Osteocyte (in vitro differentiated cells): Measurements from ENCODE around the gene CCDC91. TPM values are rescaled to one million over a fixed set of nuclear protein-coding genes. Genes with fewer than 3 reads are reported as not detected.
A peak's percentile ranks its signal among the peaks of the same experiment; 100 is the strongest.

ENCODE experiments used
- DNase-seq: peaks from one replicate; pipeline ENCODE4 v3.0.0; 2021; ENCODE audit warnings: mixed read lengths; ENCODE audit not compliant: unreplicated experiment; ENCODE audit errors: extremely low spot score
- H3K27ac Mint-ChIP-seq: one replicate; pipeline ENCODE4 v1.8.0; 2021; ENCODE audit warnings: mild to moderate bottlenecking, mixed read lengths; ENCODE audit not compliant: unreplicated experiment
- H3K27me3 Mint-ChIP-seq: one replicate; pipeline ENCODE4 v1.8.0; 2021; ENCODE audit warnings: mixed read lengths; ENCODE audit not compliant: unreplicated experiment
- H3K36me3 Mint-ChIP-seq: one replicate; pipeline ENCODE4 v1.8.0; 2021; ENCODE audit warnings: mixed read lengths; ENCODE audit not compliant: unreplicated experiment
- H3K4me1 Mint-ChIP-seq: one replicate; pipeline ENCODE4 v1.8.0; 2021; ENCODE audit warnings: mixed read lengths; ENCODE audit not compliant: unreplicated experiment
- H3K4me3 Mint-ChIP-seq: one replicate; pipeline ENCODE4 v1.8.0; 2021; ENCODE audit warnings: mild to moderate bottlenecking, moderate library complexity, mixed read lengths; ENCODE audit not compliant: unreplicated experiment
- H3K9me3 Mint-ChIP-seq: one replicate; pipeline ENCODE4 v1.8.0; 2021; ENCODE audit warnings: mixed read lengths; ENCODE audit not compliant: unreplicated experiment
- total RNA-seq: library from RNA; stranded (reverse); gene quantifications from 2 replicates; pipeline ENCODE4 v1.2.1, GENCODE V29; 2021
- TF ChIP-seq, protein P1 (sequence below): fragments of 200-600 bp; sonication (generic); IDR thresholded peaks from 2 replicates; pipeline ENCODE4 v1.5.0; 2021; ENCODE audit warnings: antibody characterized with exemption, mild to moderate bottlenecking, moderate library complexity

Gene CCDC91
- total RNA-seq, 1 donor from 2014 or later, result 17.5 TPM

DNA sequence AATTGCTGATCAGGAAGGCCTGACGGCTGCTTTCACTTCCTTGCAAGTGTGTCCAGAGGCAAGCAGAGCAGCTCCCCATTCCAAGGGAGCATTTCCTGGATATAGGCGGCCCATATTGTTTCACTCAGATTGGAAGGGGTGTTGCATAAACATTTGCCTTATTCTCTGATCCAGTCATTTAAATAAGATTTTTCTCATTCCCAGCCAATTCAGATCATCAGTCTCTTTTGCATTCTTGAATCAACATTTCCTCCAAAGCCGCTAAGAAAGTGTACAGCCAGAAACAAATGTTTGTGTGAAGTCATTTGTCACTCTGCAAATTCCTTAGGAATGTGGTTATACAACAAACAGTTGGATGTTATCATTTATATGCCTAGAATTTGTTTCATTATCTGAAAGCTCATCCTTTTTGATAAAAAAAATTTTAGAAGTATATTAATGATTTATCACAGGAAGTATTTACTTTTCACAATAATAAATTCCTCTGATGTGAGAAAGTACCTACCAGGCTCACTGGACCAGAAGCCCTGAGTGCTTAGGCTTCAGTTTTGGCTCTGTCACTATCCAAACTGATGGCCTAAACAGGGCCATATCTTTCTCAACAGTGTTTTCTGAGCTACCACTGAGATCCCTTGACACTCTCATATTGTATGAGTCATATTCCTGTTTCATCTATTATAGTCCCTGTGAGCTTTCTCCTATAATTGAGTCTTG, 379.6 kb downstream of the CCDC91 start:
- H3K4me1 Mint-ChIP-seq, result peaks cover 27% of the 10 kb centered on the region
- TF ChIP-seq, protein P1, sequence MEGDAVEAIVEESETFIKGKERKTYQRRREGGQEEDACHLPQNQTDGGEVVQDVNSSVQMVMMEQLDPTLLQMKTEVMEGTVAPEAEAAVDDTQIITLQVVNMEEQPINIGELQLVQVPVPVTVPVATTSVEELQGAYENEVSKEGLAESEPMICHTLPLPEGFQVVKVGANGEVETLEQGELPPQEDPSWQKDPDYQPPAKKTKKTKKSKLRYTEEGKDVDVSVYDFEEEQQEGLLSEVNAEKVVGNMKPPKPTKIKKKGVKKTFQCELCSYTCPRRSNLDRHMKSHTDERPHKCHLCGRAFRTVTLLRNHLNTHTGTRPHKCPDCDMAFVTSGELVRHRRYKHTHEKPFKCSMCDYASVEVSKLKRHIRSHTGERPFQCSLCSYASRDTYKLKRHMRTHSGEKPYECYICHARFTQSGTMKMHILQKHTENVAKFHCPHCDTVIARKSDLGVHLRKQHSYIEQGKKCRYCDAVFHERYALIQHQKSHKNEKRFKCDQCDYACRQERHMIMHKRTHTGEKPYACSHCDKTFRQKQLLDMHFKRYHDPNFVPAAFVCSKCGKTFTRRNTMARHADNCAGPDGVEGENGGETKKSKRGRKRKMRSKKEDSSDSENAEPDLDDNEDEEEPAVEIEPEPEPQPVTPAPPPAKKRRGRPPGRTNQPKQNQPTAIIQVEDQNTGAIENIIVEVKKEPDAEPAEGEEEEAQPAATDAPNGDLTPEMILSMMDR, result no peak
- no peak for DNase-seq
- H3K36me3 Mint-ChIP-seq, result peaks cover 3% of the 10 kb centered on the region
- H3K9me3 Mint-ChIP-seq, result peaks cover 3% of the 10 kb centered on the region
- H3K4me3 Mint-ChIP-seq, result no peak overlapping the region
- H3K27me3 Mint-ChIP-seq, result no peaks in the 10 kb centered on the region
- H3K27ac Mint-ChIP-seq, result peak overlapping the region; percentile 1

DNA sequence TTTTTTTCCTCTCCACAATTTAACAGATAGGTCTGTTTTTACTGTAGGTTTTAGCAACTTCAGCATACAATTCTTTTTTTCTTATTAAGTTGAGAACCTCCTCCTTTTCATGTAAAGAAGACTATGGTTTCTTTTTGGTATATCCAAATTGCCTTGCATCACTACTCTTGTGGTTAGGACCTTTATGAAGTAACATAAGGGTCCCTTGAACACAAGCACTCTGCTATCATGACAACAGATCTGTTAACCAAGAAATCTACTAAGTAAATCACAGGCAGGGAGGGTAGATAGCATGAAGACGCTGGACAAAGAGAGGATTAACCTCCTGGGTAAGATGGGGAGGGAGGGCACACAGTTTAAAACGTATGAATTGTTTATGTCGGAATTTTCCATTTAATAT, 380.6 kb downstream of the CCDC91 start:
- H3K4me3 Mint-ChIP-seq, result no peak overlapping the region
- TF ChIP-seq, protein P1, result no peak
- H3K27ac Mint-ChIP-seq, result no peak overlapping the region
- DNase-seq, result no peak
- H3K9me3 Mint-ChIP-seq, result peaks cover 3% of the 10 kb centered on the region
- peaks cover 3% of the 10 kb centered on the region for H3K36me3 Mint-ChIP-seq
- H3K27me3 Mint-ChIP-seq, result no peaks in the 10 kb centered on the region
- H3K4me1 Mint-ChIP-seq, result peaks cover 27% of the 10 kb centered on the region

DNA sequence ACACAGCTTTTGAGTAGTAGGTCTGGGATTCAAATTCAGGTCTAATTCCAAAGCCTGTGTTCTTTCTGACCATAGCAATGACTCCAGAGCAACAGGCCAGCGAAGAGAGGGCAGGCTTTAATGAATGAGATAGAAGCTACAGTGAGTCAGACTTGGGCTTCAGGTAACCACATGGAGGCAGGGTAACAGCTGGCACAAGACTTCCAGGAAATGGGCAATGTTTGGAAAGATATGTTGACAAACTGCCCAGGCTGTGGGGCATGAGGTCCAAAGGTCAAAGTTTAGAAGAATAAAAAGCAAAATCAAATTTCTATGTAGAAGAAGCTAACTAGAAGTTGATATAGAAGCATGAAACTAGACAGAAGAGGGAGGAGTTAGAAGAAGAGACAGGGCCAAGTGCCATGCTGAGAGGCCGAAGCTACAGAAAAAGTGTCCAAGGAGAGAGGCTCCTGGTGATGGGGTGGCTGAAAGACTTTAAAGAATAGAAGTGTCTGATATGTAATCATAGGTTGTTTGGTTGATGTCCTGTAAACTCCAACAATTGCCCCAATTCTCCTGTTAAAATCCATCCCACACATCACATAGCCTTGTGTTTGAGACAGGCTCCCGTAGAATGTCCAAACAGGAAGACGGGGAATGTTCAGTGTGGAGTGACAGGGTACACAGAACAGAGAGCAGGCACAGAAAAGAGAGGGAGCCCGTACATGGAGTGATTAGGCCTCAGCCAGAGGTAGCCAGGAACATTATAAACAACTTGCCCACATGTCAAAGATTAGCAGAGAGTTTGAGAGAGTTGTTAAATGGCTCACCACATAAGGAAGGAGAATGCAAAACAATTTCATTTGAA, 384.7 kb downstream of the CCDC91 start:
- Mint-ChIP-seq H3K27me3 (no peaks in the 10 kb centered on the region), H3K4me1 (peaks cover 20% of the 10 kb centered on the region), H3K36me3 (no peaks in the 10 kb centered on the region), H3K4me3 (no peak overlapping the region), H3K27ac (no peak overlapping the region), H3K9me3 (no peaks in the 10 kb centered on the region)
- TF ChIP-seq, protein P1, result no peak
- DNase-seq, result no peak

DNA sequence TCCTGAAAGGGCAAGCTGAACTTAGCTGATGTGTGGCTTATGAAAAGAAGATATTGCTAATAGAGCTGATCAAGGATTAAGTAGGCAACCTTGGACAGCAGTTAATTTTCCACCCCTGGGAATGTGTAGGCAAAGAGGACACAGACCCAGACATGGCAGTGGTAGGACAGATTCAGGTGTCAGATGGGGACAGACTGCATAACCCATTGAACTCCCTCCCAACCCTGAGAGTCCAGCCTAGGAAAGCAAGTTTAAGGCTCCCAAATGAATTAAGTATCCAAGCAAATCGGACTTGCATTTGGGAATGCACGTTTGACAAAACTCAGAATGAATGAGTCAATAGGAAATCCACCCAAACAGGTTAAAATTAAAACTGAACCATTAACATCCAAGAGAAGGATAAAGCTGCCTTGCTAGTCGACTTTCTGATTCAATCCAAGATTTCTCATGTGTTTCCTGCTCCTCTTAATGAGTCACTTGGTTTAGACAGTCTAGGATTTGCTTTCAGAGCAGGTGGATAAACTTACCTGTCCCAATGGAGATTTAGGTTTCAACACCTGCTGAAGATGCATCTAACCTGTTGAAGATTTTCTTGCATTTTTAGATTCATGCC, 385.4 kb downstream of the CCDC91 start:
- H3K36me3 Mint-ChIP-seq, result no peaks in the 10 kb centered on the region
- peaks cover 18% of the 10 kb centered on the region for H3K4me1 Mint-ChIP-seq
- H3K27me3 Mint-ChIP-seq, result no peaks in the 10 kb centered on the region
- TF ChIP-seq, protein P1, result no peak
- no peak overlapping the region for H3K4me3 Mint-ChIP-seq
- no peak overlapping the region for H3K27ac Mint-ChIP-seq
- no peaks in the 10 kb centered on the region for H3K9me3 Mint-ChIP-seq
- DNase-seq, result no peak

DNA sequence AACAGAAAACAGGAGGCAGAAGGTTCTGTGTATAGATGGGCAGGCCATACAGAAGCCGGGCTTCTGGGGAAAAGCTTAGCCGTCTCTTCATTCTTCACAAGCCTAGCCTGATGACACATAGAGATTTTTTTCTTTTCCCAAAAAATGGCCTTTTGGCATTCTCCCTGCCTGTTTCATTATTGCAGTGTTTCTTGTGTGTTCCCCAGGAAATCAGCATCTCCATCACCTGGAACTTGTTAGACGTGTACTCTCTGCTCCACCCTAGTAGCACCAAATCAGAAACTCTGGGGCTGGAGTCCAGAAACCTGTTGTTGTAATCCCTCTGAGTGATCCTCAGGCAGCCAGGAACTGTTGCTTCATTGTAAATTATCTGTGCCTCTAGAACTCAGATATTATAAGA, 388.1 kb downstream of the CCDC91 start:
- DNase-seq, result no peak
- Mint-ChIP-seq H3K4me1 (peaks cover 18% of the 10 kb centered on the region), H3K9me3 (no peaks in the 10 kb centered on the region), H3K4me3 (no peak overlapping the region), H3K27me3 (no peaks in the 10 kb centered on the region), H3K36me3 (no peaks in the 10 kb centered on the region), H3K27ac (no peak overlapping the region)
- TF ChIP-seq, protein P1, result no peak
